CD4-positive, alpha-beta T cell treated with Interleukin-4 for 1 hour (primary cell): Measurements from ENCODE around the gene CARD9.
A peak's percentile ranks its signal among the peaks of the same experiment; 100 is the strongest.
"Not testable (repeated sequence)": the region's sequence is repeated elsewhere in the genome, so short reads cannot be mapped to it uniquely, and the experiment has no call there.

Source experiments
- DNase-seq, 2 donors: peaks; one replicate each; pipeline ENCODE4 v3.0.0-alpha.2; 2020 to 2022

The CARD9 gene

GRCh38 chr9:136363106-136363948 is 10.1 kb downstream of the CARD9 start, which contains the start of gene DNLZ:
Gene DNLZ, minus strand, starts transcription at chr9:136363744. Its CDS starts 30 bp downstream, at chr9:136363714.
- DNase-seq = peak; percentile 94 to 95

GRCh38 chr9:136362450-136362784 is 11.1 kb downstream of the CARD9 start:
- DNase-seq = no peak

GRCh38 chr9:136361754-136362449 is 11.6 kb downstream of the CARD9 start:
- no peak for DNase-seq

- DNase-seq = no peak
These were observed 12.3 kb downstream of the CARD9 start for GRCh38 chr9:136361047-136361753.

DNA sequence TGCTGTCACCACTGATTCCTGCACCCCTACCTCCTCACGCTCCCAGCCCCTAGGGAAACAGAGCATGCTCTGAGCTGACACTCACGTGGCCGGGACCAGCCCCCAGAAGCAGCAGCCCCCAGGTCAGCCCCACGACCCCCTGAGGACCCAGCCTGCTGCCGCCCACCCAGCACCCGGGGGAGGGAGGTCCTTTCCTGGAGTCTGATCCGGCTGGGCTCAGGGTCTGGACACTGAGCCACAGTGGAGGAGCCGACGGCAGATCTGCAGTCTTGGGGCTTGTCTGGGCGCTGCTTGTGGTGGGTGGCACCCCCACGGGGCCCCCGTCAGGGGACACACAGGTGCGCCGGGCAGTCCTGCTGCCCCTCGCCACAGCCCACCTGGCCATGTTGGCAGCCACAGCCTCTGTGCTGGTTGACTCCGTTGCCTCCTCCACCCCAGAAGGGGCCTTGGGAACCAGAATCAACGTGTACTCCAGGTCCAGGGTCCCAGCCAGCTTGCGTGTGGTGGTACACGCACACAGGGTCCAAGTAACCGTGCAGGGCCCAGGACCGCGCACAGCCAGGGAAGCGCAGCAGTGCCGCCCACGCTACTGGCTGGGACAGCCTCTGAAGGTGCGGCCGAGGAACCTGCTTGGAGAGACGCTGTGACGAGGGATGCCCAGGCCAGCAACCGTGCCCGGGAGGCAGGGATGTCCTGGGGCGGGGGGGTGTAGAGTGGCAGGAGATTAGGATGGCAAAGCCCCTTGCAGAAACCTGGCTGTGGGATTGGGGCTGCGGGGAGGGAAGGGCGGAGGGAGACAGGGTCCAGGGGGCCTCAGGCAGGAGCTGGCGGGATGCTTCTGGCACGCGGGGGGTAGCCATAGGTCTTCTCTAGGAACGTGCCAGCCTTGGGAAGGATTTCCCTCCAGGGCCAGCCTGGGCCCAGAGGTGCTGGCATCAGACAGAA is 13.4 kb downstream of the CARD9 start:
- DNase-seq = no peak

GRCh38 chr9:136358888-136359287 is 14.6 kb downstream of the CARD9 start:
- DNase-seq = no peak

DNA sequence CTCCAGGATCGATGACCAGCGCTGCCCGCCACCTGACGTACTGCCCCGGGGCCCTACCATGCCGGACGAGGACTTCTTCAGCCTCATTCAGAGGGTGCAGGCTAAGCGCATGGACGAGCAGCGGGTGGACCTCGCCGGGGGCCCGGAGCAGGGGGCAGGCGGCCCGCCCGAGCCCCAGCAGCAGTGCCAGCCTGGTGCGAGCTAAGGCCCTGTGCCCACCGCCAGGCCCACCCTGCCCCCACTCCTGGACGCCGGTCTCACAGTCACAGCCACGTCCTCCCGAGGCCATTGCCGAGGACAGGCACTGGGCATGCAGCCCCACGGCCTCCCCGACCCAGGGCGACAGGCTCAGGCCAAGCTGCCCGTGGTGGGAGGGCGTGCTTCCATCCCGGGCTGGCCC is 15.5 kb downstream of the CARD9 start:
- DNase-seq = no peak

DNA sequence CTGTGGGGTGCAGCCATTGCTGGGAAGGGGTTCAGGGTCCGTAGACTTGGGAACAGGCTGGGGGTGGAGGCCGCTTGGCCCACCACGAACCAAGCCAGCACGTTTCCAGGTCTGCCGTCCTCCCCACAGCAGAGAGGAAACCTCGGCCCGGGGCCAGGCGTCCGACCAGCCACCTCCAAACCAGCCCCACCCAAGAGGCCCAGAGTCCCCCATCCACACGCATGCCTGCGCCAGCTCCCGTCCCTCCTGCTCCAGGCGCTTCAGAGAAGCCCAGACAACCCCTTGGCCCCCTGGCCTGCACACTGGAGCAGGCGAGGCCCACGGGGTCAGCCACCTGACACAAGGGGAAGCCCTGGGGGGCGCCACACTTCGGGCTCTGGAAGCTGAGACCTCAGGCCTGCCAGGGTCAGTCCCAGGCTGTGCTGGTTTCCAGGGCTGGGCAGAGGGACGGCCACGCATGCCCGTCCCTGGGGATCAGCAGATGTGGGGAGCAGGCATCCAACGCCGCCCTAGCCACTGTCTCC is 16.2 kb downstream of the CARD9 start:
- DNase-seq = no peak

DNA sequence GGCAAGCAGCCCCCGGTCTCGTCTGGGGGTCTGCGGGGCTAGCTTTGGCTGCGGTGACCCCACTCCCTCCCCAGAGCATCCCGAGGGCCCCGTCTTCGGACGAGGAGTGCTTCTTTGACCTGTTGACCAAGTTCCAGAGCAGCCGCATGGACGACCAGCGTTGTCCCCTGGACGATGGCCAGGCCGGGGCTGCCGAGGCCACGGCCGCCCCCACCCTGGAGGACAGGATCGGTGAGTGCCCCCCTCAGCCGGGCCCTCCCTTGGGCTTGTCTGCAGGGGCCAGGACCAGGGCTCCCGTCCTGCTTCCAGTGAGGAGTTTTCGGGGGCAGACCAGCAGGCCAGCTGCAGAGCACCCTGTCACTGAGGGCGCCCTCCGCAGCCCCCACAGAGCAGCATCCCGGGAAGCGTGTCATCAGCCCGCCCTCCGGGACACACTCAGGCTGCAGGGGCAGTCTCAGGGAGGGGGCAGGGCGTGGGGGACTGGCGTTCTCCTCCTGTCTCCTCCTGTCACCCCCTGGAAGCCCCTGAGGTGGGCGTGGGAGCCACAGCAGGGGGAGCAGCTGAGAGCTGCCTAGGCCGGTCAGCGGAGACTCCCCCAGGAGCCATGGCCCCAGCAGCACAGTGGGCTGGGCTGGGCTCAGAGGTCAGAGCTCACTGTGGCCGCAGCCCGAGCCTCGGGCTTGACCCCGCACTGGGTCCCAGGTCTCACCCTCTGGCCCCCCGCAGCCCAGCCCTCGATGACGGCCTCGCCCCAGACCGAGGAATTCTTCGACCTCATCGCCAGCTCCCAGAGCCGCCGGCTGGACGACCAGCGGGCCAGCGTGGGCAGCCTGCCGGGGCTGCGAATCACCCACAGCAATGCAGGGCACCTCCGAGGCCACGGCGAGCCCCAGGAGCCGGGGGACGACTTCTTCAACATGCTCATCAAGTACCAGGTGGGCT is 17.6 kb downstream of the CARD9 start:
- no peak for DNase-seq

DNA sequence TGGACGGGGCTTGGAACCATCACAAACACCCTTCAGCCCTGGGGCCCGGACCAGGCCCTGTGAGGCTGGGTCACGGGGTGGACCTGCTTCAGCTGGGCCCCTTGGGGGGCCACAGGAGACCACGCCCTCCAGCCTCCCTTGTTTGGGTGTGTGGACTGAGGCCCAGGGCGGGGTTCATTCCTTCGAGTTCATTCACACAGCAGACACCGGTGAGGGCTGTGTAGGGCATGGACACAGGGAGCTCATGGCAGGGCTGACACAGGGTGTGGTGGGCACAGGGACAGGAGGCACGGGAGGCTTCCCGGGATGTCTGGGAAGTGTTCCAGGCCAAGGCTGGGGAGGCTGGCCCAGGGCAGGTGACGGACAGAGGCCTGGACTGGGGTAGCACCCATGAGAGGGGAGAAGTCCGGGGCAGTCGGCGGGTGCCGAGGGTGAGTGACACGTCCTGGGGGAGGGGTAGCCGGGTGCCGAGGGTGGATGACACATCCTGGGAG is 18.8 kb downstream of the CARD9 start:
- DNase-seq = no peak

DNA sequence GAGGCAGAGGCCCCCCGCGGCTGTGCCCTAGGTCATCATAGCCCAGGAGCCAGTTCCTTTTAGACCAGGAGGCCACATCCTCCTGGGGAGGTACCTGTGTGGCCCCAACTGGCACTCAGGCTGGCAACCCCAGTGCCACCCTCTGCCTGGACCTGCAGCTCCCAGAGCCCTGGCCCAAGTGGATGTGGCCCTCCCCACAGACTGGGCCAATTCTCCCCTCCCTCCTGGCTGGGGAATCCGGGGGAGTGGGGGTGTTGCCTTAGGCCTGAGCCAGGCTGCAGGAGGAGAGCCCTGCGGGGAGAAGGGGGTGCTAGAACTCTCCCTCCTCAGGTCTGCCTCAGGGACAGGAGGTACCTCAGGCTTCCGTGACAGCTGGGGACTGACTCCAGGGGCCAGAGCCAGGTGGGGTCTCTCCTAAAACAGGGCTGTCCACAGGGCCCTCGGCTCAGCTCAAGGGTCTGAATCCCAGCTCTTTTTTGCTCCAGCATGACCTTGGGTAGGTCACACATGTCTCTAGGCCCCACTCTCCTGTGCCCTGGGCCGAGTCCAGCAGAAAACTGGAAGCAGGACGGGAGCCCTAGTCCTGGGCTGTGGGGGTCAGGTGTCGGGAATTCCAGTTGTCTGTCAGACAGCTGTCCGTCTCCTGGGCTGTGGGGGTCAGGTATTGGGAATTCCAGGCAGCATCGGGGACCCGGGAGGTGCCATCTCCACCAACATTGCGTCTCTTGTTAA is 19.5 kb downstream of the CARD9 start:
- DNase-seq = no peak

- DNase-seq = no peak
These were observed 20.4 kb downstream of the CARD9 start for GRCh38 chr9:136353088-136353487.

DNA sequence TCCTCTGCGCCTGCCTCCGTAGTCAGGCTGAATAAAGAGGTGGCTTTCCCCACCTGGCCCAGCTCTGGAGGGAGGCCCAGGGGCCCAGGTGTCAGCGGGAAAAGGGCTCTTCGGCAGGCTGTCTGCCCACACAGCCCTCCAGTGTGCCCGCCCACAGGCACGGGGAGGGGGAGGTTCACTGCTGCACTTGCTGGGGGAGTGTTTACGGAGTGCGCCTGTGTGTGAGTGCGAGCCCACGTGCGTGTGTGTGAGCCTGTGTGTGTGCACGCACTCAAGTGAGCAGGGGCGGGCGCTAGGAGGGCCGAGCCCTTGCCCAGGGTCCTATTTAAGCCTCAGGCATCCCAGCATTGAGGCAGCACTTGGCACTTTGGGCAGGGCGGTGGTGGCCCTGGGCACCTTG is 20.8 kb downstream of the CARD9 start:
- no peak for DNase-seq

- not testable (repeated sequence) for DNase-seq
These were observed 21.6 kb downstream of the CARD9 start for GRCh38 chr9:136351868-136352267.

GRCh38 chr9:136351252-136351800 is 22.1 kb downstream of the CARD9 start:
- DNase-seq = no peak

- DNase-seq = no peak
These were observed 23.9 kb downstream of the CARD9 start for GRCh38 chr9:136349546-136349945.

- no peak for DNase-seq
These were observed 24.8 kb downstream of the CARD9 start for GRCh38 chr9:136348691-136349090.

DNA sequence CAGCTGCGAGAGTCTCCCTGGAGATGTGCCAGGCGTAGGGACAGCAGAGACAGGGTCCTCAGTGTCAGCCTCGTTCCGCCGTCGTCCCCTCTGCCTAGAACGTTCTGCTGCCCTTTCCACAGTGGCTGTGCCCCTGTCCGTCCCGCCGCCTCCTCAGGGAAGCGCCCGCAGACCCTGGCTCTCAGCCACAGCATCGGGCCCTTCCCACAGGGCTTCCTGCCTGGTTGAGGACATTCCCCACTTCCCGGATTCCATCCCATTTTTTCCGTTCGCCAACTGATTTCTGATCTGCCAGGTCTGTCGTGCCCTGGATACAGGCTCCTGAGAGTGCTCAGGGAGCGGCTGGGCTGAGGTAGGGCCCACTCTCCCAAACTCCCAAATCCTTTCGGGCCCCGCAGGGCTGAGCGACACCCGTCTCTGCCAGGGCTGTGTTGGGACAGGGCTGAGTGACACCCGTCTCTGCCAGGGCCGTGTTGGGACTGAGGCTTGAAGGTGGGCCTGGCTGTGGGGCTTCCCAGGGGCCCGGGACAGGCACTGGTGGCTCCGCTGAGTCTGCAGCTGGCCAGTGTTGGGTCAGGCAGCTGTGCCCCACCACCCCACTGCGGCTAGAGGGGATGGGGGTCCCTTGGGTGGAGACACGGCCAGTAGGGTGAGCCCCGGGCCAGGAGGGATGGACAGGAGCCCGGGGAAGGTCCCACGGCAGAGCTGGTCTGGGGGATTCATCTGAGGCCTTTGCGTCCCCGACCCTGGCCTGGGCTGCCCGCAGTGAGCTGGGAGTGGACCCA is 25.8 kb downstream of the CARD9 start:
- no peak for DNase-seq

- DNase-seq = no peak
These were observed 26.5 kb downstream of the CARD9 start for GRCh38 chr9:136346927-136347465.
